Liver (tissue), 9 donors: ENCODE measurements around the gene FAM131B. TPM values are rescaled to one million over a fixed set of nuclear protein-coding genes. Genes with fewer than 3 reads are reported as not detected.

Experiments
- DNase-seq: peaks from one replicate; pipeline ENCODE4 v3.0.0-alpha.2; 2017; ENCODE audit warnings: low spot score
- H3K27ac ChIP-seq, 2 donors: one replicate each; pipeline ENCODE4 v1.7.0; 2013; ENCODE audit warnings: inconsistent platforms in 2 of 2, low read length in 2 of 2, control low read depth in 1 of 2, low read depth in 1 of 2, mild to moderate bottlenecking in 1 of 2
- H3K27me3 ChIP-seq, 4 donors: one replicate each; pipeline versions ENCODE4 v1.6.1 to v1.7.0; 2013; ENCODE audit warnings: low read length in 3 of 4, inconsistent platforms in 1 of 4, mild to moderate bottlenecking in 1 of 4, moderate library complexity in 1 of 4; ENCODE audit not compliant: control insufficient read depth in 4 of 4, insufficient read depth in 4 of 4
- H3K36me3 ChIP-seq, 4 donors: one replicate each; pipeline versions ENCODE4 v1.6.1 to v1.7.0; 2013; ENCODE audit warnings: low read length in 3 of 4, mild to moderate bottlenecking in 3 of 4, low read depth in 1 of 4, moderate library complexity in 1 of 4; ENCODE audit not compliant: control insufficient read depth in 4 of 4, insufficient read depth in 3 of 4
- H3K4me1 ChIP-seq, 4 donors: one replicate each; pipeline versions ENCODE4 v1.6.1 to v1.7.0; 2013; ENCODE audit warnings: low read length in 3 of 4, mild to moderate bottlenecking in 3 of 4, moderate library complexity in 1 of 4; ENCODE audit not compliant: control insufficient read depth in 4 of 4, insufficient read depth in 4 of 4
- H3K4me3 ChIP-seq, 3 donors: one replicate each; pipeline versions ENCODE4 v1.6.1 to v1.7.0; 2013; ENCODE audit warnings: low read length in 3 of 3, control low read depth in 1 of 3, low read depth in 1 of 3, mild to moderate bottlenecking in 1 of 3
- H3K9ac ChIP-seq, 2 donors: one replicate each; pipeline ENCODE4 v1.7.0; 2013; ENCODE audit warnings: low read length in 2 of 2, mild to moderate bottlenecking in 2 of 2, moderate library complexity in 2 of 2, control low read depth in 1 of 2, low read depth in 1 of 2
- H3K9me3 ChIP-seq, 4 donors: one replicate each; pipeline versions ENCODE4 v1.6.1 to v1.7.0; 2013; ENCODE audit warnings: low read length in 3 of 4; ENCODE audit not compliant: control insufficient read depth in 4 of 4
- ATF3 ChIP-seq: IDR thresholded peaks from 2 replicates; pipeline ENCODE4 v1.6.1; 2016; ENCODE audit warnings: antibody characterized with exemption
- CTCF ChIP-seq: fragments of 150-350 bp; IDR thresholded peaks from 2 replicates; pipeline ENCODE4 v1.5.1; 2017; ENCODE audit warnings: improper control_type of control experiment, low read depth, low read length; ENCODE audit not compliant: missing input control
- EGR1 ChIP-seq, 2 donors: IDR thresholded peaks; 2 replicates each; pipeline ENCODE4 v1.6.1; 2016 to 2018; ENCODE audit warnings: antibody characterized with exemption in 2 of 2, low read depth in 2 of 2
- FOXA1 ChIP-seq: IDR thresholded peaks from 2 replicates; pipeline ENCODE4 v1.6.1; 2016; ENCODE audit warnings: antibody characterized with exemption
- GABPA ChIP-seq, 2 donors: IDR thresholded peaks in 1 of 2; conservative IDR thresholded peaks in 1 of 2; 2 replicates each; pipeline ENCODE4 v1.6.1; 2016; ENCODE audit warnings: antibody characterized with exemption in 2 of 2, mild to moderate bottlenecking in 1 of 2, moderate library complexity in 1 of 2
- HNF4A ChIP-seq, 2 donors: conservative IDR thresholded peaks; 2 replicates each; pipeline ENCODE4 v1.6.1; 2016; ENCODE audit warnings: antibody characterized with exemption in 2 of 2, mild to moderate bottlenecking in 2 of 2
- HNF4G ChIP-seq: IDR thresholded peaks from 2 replicates; pipeline ENCODE4 v1.6.1; 2016; ENCODE audit warnings: antibody characterized with exemption
- JUND ChIP-seq, 2 donors: IDR thresholded peaks; 2 replicates each; pipeline ENCODE4 v1.6.1; 2016; ENCODE audit warnings: antibody characterized with exemption in 2 of 2
- NR2F2 ChIP-seq: IDR thresholded peaks from 2 replicates; pipeline ENCODE4 v1.6.1; 2016; ENCODE audit warnings: antibody characterized with exemption
- RAD21 ChIP-seq, 2 donors: IDR thresholded peaks; 2 replicates each; pipeline ENCODE4 v1.6.1; 2016; ENCODE audit warnings: antibody characterized with exemption in 2 of 2, mild to moderate bottlenecking in 2 of 2
- RXRA ChIP-seq, 2 donors: IDR thresholded peaks; 2 replicates each; pipeline ENCODE4 v1.6.1; 2017 to 2018; ENCODE audit warnings: antibody characterized with exemption in 2 of 2, mild to moderate bottlenecking in 1 of 2
- SP1 ChIP-seq: IDR thresholded peaks from 2 replicates; pipeline ENCODE4 v1.6.1; 2018; ENCODE audit warnings: antibody characterized with exemption, mild to moderate bottlenecking
- TAF1 ChIP-seq: conservative IDR thresholded peaks from 2 replicates; pipeline ENCODE4 v1.6.1; 2016; ENCODE audit warnings: antibody characterized with exemption, mild to moderate bottlenecking
- YY1 ChIP-seq: IDR thresholded peaks from 2 replicates; pipeline ENCODE4 v1.6.1; 2016; ENCODE audit warnings: antibody characterized with exemption, mild to moderate bottlenecking
- WGBS: extraction: QIAGEN DNeasy Blood & Tissue Kit; methylation state at CpG from one replicate; pipeline ENCODE4 v1.1.7; 2013; 5-methylcytosine and 5-hydroxymethylcytosine counted together
- polyA plus RNA-seq, 2 donors: library from polyadenylated mRNA; stranded (reverse) in 1 of 2; unstranded in 1 of 2; fragments of 200-250 nt in 1 of 2; fragments of >200 nt in 1 of 2; fragmentation: Nextera tagmentation in 1 of 2; extraction: Ambion mirVana in 1 of 2; gene quantifications; one replicate each; pipeline versions ENCODE4 v1.2.1 to v1.2.3, GENCODE V29; 2013 to 2015
- total RNA-seq, 2 donors: library from RNA; depleted of rRNA; stranded (reverse); fragments of >200 nt; gene quantifications; one replicate each; pipeline ENCODE4 v1.2.3, GENCODE V29; 2014
- TF ChIP-seq, protein P1 (sequence below): IDR thresholded peaks from 2 replicates; pipeline ENCODE4 v1.6.1; 2016; ENCODE audit warnings: antibody characterized with exemption
- TF ChIP-seq, protein P2 (sequence below): IDR thresholded peaks from 2 replicates; pipeline ENCODE4 v1.6.1; 2016; ENCODE audit warnings: antibody characterized with exemption, mild to moderate bottlenecking
- TF ChIP-seq, protein P3 (sequence below): IDR thresholded peaks from 2 replicates; pipeline ENCODE4 v1.6.1; 2016; ENCODE audit warnings: antibody characterized with exemption
- donor health status: healthy.
- donor health status: healthy.
- donor health status: healthy.
- donor health status: healthy.
- donor health status: healthy.

The FAM131B gene
- total and polyA plus RNA-seq, 4 donors = 0.06 to 0.14 (median 0.08) TPM; not detected in 1

- Histone ChIP-seq H3K4me3 (peak overlapping the region; percentile 11 to 75 (median 70)), H3K27me3 (no peaks in the 10 kb centered on the region), H3K9me3 (no peaks in the 10 kb centered on the region), H3K36me3 (no peaks in the 10 kb centered on the region), H3K9ac (no peak overlapping the region), H3K27ac (peak overlapping the region in 1 of 2 donors; percentile 45), H3K4me1 (peaks cover 6 to 38% (median 34%) of the 10 kb centered on the region in 4 donors)
- 10% methylated on average over 19 of the region's 20 CpGs for WGBS
- TF ChIP-seq SP1 (no peak), ATF3 (no peak), FOXA1 (no peak), NR2F2 (no peak), HNF4G (no peak), JUND (IDR thresholded peaks at IDR 0.05) (no peak), TAF1 (no peak), HNF4A (conservative IDR thresholded peaks at IDR 0.05) (peak; percentile 45 to 50), RXRA (IDR thresholded peaks at IDR 0.05) (peak; percentile 60 to 66), CTCF (no peak), GABPA (IDR thresholded peaks at IDR 0.05 in 1 of 2, conservative IDR thresholded peaks at IDR 0.05 in 1 of 2) (no peak), RAD21 (IDR thresholded peaks at IDR 0.05) (peak in 1 of 2 donors; percentile 4), YY1 (no peak), EGR1 (IDR thresholded peaks at IDR 0.05; ENCODE audit: low read depth in 2 of 2) (no peak)
- TF ChIP-seq, protein P1, sequence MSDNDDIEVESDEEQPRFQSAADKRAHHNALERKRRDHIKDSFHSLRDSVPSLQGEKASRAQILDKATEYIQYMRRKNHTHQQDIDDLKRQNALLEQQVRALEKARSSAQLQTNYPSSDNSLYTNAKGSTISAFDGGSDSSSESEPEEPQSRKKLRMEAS = no peak
- TF ChIP-seq, protein P2, sequence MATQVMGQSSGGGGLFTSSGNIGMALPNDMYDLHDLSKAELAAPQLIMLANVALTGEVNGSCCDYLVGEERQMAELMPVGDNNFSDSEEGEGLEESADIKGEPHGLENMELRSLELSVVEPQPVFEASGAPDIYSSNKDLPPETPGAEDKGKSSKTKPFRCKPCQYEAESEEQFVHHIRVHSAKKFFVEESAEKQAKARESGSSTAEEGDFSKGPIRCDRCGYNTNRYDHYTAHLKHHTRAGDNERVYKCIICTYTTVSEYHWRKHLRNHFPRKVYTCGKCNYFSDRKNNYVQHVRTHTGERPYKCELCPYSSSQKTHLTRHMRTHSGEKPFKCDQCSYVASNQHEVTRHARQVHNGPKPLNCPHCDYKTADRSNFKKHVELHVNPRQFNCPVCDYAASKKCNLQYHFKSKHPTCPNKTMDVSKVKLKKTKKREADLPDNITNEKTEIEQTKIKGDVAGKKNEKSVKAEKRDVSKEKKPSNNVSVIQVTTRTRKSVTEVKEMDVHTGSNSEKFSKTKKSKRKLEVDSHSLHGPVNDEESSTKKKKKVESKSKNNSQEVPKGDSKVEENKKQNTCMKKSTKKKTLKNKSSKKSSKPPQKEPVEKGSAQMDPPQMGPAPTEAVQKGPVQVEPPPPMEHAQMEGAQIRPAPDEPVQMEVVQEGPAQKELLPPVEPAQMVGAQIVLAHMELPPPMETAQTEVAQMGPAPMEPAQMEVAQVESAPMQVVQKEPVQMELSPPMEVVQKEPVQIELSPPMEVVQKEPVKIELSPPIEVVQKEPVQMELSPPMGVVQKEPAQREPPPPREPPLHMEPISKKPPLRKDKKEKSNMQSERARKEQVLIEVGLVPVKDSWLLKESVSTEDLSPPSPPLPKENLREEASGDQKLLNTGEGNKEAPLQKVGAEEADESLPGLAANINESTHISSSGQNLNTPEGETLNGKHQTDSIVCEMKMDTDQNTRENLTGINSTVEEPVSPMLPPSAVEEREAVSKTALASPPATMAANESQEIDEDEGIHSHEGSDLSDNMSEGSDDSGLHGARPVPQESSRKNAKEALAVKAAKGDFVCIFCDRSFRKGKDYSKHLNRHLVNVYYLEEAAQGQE = no peak
- TF ChIP-seq, protein P3, sequence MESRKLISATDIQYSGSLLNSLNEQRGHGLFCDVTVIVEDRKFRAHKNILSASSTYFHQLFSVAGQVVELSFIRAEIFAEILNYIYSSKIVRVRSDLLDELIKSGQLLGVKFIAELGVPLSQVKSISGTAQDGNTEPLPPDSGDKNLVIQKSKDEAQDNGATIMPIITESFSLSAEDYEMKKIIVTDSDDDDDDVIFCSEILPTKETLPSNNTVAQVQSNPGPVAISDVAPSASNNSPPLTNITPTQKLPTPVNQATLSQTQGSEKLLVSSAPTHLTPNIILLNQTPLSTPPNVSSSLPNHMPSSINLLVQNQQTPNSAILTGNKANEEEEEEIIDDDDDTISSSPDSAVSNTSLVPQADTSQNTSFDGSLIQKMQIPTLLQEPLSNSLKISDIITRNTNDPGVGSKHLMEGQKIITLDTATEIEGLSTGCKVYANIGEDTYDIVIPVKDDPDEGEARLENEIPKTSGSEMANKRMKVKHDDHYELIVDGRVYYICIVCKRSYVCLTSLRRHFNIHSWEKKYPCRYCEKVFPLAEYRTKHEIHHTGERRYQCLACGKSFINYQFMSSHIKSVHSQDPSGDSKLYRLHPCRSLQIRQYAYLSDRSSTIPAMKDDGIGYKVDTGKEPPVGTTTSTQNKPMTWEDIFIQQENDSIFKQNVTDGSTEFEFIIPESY = no peak
- DNase-seq = peak; percentile 40
These were observed 45.8 kb upstream of the FAM131B start for GRCh38 chr7:143408252-143408685.
